ENCODE data around the gene CNIH2.
A peak's percentile ranks its signal among the peaks of the same experiment; 100 is the strongest.
"Not testable (repeated sequence)": the region's sequence is repeated elsewhere in the genome, so short reads cannot be mapped to it uniquely, and the experiment has no call there.

Gene CNIH2

DNA sequence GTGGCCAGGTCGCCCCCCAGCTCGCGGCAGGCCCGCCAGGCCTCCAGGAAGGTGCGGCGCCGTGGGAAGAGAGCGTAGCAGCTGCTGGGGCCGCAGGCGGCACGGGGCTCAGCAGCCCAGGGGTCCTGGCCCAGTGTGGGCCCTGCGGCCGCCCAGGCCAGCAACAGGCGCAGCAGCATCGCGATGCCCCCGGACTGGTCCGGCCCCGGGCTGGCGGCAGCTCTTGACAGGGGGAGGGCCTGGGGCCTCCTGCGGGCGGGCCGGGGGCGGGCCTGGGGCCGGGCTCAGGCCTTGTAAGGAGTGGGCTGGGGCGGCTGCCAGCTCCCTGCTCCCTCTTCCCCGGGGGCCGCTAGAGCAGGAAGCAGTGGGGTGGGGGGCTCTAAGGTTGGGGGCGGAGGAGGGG, 38.9 kb downstream of the CNIH2 start, which contains the start of gene CD248:
Gene CD248 (minus strand): TSS at position 196 of the 403 bp plus-strand sequence. CDS start 17 bp downstream, at position 179.
- no peak for DNase-seq

DNA sequence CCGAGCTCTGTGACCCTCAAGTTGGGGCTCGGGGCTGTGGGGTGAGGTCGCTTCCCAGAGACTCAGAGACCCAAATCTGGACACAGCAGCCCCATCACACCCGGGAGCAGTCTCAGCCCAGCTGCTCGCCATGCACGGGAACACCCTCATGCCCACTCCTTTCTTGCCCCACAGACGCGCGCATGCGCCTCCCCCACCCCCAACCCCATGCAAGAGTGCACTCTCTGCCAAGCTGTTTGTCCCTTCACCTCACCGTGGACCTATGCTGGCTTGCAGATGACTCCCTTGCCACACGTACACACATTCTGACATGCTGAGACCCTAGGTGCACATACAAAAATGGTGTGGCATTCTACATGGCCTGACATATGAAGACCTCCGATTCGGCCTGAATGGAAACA, 39.3 kb downstream of the CNIH2 start:
- DNase-seq: no peak

DNA sequence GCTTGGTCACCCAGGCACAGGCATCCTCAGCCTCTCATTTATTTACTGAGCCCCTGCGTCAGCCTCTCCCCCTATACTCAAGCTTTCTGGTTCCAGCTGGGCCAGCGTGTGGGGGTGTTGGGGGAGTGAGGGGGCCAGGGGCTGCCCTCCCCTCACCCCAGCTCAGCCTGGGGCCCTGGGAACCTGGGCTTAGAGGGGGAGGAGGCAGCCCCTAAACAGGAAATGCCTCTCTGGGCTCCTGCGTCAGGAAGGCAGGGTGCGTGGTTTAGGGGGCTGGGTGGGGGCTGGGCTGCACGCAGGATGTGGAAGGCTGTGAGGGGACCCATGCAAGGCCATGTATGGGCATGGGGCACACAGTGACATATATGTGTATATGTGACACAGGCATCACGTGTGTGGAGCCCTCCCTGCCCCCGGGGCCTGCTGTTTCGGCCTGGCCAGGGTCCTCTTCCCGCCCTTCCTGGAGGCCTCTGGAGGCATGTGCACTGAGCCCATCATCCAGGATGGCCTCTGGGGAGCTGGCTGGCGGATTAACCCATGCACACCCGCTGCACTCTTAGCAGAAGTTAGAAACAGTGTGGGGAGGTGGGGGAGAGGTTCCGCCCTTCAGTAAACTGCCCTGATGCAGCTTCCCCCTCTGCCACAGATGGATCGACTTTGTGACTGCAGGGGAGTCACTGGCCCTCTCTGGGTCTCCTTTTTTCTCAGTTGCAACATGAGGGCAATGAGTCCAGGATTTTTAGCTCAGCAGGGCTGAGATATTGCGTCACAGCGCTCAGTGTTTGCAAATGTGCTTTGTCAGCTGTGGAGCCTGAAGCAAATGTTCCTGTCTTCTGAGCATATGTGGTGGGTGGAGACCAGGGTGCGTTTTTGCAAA, 40.0 kb downstream of the CNIH2 start:
- peak; percentile 76 for DNase-seq

DNA sequence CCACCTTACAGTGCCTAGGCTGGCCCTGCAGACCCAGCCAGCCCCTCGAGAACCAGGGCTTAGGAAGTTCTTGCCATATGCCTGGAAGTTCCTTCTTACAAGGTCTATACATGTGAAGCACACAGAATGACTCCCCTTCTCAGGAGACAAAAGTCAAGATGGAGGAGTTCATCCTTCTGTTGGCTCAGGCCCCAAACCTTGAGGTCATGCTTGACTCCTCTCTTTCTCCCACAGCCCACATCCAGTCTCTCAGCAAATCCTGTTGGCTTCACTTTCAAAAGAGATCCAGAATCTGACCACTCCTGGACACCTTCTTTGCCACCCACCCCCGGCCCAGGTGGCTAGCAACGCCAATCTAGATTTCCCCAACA, 40.6 kb downstream of the CNIH2 start:
- DNase-seq: no peak

DNA sequence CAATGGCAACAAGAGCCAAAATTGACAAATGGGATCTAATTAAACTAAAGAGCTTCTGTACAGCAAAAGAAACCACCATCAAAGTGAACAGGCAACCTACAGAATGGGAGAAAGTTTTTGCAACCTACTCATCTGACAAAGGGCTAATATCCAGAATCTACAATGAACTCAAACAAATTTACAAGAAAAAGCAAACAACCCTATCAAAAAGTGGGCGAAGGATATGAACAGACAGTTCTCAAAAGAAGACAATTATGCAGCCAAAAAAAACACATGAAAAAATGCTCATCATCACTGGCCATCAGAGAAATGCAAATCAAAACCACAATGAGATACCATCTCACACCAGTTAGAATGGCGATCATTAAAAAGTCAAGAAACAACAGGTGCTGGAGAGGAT, 42.3 kb downstream of the CNIH2 start:
- not testable (repeated sequence) for DNase-seq

DNA sequence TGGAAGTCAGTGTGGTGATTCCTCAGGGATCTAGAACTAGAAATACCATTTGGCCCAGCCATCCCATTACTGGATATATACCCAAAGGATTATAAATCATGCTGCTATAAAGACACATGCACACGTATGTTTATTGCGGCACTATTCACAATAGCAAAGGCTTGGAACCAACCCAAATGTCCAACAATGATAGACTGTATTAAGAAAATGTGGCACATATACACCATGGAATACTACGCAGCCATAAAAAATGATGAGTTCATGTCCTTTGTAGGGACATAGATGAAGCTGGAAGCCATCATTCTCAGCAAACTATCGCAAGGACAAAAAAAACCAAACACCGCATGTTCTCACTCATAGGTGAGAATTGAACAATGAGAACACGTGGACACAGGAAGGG, 42.8 kb downstream of the CNIH2 start:
- DNase-seq: not testable (repeated sequence)

DNA sequence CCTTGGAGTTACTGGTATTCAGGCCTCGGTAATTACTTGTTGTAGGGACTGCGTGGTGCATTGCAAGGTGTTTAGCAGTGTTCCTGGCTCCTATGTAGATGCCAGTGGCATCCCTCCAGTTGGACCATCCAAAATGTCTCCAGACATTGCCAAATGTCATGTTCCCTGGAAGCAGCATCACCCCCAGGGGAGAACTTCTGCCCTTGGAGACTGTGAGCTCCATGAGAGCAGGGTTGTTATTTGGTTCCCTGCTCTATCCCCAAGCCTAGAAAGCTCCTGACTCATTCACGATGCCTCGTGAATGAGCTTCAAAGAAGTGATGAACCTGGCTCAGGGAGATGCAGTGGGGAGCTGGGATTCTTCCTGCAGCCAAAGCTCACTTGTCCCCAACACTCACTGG, 43.6 kb downstream of the CNIH2 start:
- no peak for DNase-seq

DNA sequence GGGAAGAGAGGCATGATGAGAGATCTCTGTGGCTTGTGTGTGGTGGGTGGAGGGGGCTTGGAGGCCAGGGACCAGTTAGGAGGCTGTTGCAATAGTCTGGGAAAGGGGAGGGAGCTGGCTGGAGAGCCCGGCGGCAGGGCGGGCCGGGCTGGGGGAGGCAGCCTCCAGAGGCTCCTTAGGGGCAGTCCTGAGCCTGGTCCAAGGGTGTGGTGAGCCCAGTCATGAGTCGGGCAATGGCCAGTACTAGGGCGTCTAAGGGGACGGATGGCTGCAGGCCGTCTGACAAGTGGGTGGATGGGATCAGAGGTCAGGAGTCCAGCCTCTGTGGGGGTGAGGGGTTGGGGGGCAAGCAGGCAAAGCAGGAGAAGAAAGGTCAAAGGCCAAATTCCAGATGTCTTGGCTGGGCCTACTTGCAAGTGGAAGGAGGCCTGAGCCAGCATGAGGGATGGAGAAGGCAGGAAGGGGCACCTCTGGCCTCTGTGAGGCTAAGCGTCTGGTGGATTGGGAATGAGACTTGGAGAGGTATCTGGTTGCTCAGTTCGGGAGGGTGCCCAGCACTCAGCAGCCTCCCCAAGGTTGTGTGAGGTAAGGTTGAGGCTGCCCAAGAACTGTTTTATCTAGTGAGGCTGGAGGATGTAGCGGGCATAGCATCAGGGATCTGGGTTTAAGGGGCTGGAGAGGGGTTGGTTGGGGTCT, 44.9 kb downstream of the CNIH2 start:
- no peak for DNase-seq

DNA sequence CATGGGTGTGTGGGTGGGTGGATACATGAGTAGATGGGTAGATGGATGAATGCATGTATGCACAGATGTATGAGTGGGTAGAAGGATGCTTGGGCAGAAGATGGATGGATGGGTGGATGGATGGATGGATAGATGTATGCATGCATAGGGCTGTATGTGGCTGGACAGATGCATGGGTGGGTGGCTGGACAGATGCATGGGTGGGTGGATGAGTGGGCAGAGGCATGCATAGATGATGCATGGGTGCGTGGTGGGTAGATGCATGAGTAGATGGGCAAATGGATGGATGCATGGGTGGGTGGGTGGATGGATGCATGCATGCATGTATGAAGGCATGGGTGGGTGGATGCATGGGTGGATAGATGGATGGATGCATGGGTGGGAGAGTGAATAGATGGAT, 45.7 kb downstream of the CNIH2 start:
- no peak for DNase-seq

DNA sequence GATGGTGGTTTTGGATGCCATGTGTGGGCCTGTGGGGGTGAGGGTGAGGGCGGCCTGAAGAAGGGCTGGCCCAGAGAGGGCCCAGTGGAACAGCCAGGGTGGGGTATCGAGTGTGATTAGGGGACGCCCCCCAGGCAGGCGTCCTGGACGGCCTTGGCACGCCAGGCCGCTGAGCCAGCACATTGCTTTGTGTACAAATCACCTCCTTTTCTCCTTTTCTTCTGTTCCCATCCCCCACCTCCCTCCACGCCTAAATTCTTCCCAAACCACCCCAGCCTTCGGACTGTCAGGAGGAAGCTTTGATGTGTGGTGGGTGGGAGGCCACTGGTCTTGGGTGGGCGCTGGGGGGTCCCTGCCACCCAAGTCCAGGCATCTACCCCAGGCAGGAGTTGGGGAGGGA, 46.7 kb downstream of the CNIH2 start:
- DNase-seq: no peak

DNA sequence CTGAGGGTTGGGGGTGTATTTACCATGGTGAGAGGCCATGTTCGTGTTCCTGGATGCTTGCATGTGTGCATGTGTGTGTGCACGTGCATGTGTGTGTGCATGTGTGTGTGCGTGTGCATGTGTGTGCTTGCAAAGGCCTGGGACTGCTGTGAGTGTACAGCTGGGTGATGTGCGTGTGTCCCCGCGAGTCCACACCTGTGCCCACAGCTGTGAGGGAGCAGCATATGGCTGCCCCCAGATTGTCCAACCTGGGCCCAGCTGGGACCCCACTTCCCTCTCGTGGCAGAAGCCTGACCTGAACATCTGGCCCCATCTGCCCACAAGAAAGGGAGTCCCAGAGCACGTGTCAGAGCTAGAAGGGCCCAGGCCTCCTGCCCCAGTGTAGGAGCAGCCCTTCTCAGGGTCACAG, 47.3 kb downstream of the CNIH2 start:
- peak; percentile 85 for DNase-seq

DNA sequence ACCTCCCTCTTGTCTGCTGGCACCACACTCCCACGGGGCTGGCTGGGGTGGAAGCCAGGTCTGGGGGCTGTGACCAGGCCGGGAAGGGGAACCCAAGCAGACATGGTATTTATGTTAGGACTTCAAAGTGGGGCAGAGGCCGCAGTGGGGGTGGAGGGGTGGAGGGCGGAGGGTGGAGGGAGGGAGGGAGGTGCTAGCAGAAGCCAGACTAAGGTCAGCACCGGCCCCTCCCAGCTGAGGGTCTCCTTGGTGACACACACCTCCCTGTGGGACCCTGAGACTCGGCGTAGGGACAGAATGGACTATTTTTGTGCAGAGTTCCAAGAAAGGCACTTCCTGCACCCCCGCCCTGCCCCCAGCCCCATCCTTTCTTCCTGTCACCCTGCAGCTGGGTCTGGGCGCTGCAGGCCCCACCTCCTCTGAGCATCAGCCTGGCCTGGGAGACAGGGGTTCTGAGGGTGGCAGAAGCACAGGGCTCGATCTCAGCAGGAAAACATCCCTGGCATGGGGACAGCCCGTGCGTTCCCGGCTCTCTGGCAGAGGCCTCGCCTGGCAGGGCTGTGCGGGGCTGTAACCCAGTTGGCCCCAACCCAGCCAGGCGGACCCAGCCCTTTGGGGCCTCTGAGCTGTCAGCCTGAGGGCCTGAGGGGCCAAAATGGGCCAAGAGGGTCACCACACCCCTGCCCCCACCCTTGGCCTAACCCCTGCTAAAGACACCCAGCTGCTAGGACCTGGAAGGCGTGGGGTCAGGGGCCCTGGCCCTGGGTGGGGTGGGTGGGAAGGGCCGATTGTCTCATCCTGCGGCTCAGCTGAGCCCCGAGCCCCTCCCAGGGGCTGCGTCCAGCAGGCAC, 48.5 kb downstream of the CNIH2 start:
- no peak for DNase-seq

DNA sequence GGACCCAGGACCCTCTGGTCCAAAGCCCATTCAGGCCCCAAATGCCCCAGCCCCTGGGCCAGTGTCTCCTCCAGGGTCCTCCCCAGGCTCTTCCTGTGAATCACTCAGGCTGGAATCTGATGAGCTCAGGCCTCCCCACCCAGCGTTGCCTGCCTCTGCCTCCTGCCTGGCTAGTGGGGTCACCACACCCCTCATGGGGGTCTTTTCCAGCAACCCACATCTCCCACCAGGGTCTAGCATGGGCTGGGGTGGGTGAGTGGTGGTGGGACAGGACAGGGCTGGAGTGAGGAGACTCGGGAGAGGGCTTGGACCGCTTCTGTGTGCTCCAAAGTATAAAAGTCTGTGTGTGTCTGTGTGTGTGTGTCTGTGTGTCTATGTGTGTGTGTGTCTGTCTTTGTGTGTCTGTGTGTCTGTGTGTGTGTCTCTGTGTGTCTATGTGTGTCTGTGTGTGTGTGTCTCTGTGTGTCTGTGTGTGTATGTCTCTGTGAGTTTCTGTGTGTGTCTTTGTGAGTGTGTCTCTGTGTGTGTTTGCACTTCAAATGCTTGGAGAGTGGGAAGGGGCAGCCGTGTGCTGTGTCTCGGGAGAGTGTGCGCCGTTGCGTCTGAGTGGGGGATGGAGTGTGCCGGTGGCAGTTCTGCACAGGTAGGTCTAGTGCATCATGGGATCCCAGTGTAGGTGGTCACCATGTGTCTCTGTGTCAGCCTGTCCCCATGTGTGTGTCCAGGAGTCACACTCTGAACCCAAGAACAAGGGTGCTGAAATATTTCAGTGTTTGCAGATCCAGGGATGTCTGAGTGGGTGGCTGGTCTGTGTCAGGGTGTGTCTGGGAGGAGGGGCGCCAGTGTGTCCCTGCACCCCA, 49.4 kb downstream of the CNIH2 start:
- no peak for DNase-seq

DNA sequence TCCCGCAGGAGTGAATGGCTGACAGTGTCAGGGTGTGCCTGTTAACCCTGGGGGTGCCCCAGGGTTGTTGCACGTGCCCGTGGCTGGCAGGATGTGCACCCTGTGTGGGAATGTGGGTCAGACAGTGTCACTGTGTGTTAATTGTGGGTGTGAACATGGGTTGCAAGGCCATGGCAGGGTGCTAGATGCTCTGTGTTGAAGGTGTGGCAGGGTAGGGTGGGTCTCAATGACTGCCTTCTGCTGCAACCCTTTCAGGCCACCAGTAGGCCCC, 50.0 kb downstream of the CNIH2 start:
- no peak for DNase-seq

DNA sequence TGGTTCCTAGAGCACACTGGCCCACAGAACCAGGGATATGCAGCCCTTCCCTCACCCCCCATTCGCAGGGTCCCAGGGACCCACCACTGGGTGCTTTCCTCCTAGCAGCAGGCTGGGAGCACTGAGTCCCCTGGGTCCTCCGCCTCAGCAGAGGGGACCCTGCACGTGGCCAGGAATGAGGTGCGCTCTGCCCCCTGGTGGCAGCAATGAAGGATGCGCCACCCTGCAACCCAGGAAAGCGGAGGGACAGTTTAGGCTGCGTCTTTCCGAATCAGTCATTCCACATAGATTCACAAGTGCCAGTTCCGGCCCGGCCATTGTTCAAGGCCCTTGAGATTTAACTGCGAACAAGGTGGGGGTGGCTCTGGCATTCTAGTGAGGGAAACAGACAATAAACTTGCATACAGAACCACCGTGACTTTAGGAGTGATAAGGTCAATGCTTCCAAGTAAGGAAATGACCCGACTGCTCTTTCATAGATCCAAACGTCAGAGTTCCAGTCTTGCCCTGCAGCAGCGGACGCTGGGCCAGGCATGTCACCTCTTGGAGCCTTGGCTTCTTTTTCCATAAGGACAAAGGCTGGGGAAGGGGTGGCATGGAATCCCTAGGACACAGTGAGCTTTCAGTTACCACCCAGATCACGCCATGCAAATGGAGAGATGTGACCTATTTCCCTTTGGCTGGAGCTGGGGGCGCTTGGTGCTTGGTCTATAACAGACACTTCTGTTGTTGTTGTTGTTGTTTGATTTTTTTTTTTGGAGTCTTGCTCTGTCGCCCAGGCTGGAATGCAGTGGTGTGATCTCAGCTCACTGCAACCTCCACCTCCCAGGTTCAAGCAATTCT, 50.5 kb downstream of the CNIH2 start:
- peak; percentile 83 for DNase-seq

DNA sequence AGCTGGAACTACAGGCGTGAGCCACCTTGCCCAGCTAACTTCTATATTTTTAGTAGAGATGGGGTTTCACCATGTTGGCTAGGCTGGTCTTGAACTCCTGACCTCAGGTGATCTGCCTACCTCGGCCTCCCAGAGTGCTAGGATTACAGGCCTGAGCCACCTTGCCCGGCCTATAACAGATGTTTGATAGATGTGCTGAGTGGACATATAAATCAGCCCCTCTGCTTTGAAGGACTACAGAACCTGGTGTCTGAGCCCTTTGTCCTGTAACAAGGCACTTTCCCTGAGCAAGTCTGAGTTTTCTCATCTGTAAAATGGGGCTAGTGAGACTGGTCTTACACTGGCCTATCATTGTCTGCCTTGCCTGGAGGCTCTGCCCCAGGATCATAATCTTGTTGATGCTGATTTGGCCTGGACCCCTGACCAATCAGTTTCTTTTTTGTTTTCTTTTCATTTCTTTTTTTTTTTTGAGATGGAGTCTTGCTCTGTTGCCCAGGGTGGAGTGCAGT, 51.2 kb downstream of the CNIH2 start:
- no peak for DNase-seq

DNA sequence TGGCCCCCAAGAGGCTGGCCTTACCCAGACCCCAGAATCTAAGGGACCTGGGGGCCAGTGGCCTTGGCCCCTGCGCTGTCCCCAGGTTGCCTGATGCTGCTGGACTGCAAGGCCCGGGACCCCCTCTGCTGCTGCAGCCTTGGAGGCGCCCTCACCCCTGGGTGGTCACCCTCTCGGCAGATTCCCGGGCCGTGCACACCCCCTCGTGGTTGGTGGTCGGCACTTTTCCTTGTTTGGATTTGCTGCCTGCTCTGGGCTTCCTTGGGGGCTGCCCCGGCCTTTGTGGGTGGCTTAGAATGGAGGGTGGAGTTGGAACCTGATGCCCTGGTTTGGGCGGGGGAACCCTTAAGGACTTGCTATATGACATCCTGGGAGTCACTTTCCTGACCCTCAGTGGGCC, 53.0 kb downstream of the CNIH2 start:
- DNase-seq: no peak

DNA sequence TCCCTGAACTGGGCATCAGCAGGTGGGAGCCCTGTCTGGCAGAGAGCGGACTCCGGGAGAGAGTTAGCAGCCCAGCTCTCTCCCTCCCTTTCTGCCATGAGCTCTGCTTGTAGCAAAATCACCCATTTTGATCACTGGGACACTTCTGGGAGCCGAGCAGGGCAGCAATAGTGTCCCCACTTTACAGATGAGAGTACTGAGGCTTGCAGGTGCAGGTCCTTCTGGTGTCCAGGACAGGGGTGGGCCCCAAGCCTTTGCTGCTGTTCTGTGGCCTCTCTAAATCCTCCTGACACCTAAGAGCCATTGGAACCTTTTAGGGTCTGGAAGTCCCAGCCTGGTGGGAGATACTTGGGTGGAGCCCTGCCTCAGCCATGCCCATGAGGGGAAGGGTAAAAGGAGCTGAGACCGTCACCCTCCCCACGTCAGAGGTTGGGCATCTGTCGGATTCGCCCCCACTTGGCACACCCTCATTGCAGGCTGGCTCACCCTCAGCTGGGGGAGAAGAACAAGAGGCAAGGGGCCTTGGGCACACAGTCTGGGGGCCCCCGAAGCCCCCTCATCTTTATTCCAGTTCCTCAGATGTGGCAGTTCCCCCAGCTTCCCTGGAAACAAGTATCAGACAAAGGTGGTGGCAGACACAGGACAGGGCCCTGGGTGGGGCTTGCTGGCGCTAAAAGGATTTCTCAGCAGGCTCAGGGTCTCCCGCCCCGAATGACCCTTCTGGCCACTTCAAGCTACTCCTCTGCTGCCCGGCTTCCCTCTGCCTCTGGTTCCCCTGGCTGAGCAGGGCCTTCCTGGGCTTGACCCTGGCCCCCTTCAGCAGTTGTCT, 53.8 kb downstream of the CNIH2 start:
- DNase-seq: no peak

DNA sequence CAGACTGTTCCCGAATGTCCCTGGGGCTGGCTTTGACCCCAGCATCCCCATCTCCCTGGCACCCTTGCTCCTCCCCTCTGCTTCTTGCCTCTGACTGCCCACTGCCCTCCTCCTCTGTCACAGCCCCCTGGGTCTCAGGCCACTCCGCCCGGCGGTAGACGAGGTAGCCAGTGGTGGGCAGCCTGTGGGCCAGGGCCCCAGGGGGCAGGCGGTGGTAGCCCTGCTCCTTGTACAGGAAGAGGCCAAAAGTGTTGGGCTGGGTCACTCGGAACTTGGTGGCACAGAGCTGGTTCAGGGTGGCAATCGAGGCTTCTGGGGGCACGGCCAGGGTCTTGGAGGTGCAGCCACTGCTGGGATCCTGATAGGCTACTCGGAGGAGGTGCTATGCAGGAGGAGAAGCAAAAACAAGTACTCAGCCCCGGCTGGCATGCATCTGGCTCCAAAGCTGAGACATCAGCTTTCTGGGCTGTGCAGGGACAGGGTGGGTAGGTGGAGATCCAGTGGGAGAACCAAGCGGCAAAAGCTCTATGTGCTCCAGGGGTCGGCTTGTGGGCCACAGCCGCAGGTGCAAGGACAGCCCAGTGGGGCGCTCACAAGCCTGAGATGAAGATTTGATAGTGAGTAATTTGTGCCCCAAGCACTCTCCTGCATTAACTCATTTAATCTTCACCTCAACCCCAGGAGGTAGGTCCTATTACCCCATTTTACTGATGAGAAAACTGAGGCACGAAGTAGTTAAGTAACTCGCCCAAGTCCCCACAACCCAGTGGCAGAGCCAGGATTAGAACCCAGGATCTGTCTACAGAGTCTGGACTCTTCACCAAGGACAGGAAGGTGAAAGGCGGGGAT, 54.6 kb downstream of the CNIH2 start:
- DNase-seq: no peak
